K562 (cell line): ENCODE results near the gene POLA1. TPM values are rescaled to one million over a fixed set of nuclear protein-coding genes. Genes with fewer than 3 reads are reported as not detected.

ENCODE experiments used
- HINFP ChIP-seq: fragments of 450-650 bp; conservative IDR thresholded peaks from 2 replicates; pipeline ENCODE4 v1.6.1; 2016; ENCODE audit warnings: missing genetic modification characterization, low read depth, mild to moderate bottlenecking, control low read depth, missing compliant biosample characterization
- IRF1 ChIP-seq: sonication (generic); formaldehyde crosslinking; IDR thresholded peaks from 2 replicates; pipeline ENCODE4 v1.8.0; 2022; ENCODE audit warnings: missing genetic modification reagents, mild to moderate bottlenecking, borderline replicate concordance
- OTX1 ChIP-seq: fragments of 450-650 bp; formaldehyde crosslinking; IDR thresholded peaks from 2 replicates; pipeline ENCODE4 v1.4.0; 2022; ENCODE audit warnings: mild to moderate bottlenecking
- RFX5 ChIP-seq: IDR thresholded peaks from 2 replicates; pipeline ENCODE4 v1.6.1; 2011; ENCODE audit warnings: low read depth, mild to moderate bottlenecking, improper control_type of control experiment, low read length
- SMARCC2 ChIP-seq: fragments of 450-650 bp; IDR thresholded peaks from 2 replicates; pipeline ENCODE4 v1.6.1; 2017; ENCODE audit warnings: antibody characterized with exemption, moderate library complexity, mild to moderate bottlenecking, low read depth
- XRCC4 ChIP-seq: IDR thresholded peaks from one replicate; pipeline ENCODE4 v1.6.1; 2011; ENCODE audit not compliant: insufficient read depth, insufficient read length; ENCODE audit errors: extremely low read depth
- ZNF740 ChIP-seq, 3 experiments: fragments of 200-800 bp in 1 of 3; sonication (Bioruptor generic) in 1 of 3; sonication (generic) in 1 of 3; formaldehyde crosslinking in 1 of 3; IDR thresholded peaks; 2 replicates each; pipeline versions ENCODE4 v1.6.1 to v1.8.0; 2016 to 2022; ENCODE audit warnings: mild to moderate bottlenecking in 2 of 3, missing compliant biosample characterization in 2 of 3, missing genetic modification characterization in 2 of 3, missing genetic modification reagents in 1 of 3
- polyA plus RNA-seq, 8 experiments: library from polyadenylated mRNA; depleted of rRNA in 4 of 8; stranded (reverse) in 5 of 8; unstranded in 3 of 8; fragments of >200 nt; fragmentation: Nextera tagmentation in 2 of 8; fragmentation: Illumina TruSeq in 1 of 8; extraction: Ambion mirVana in 2 of 8; extraction: Trizol in 1 of 8; gene quantifications; 2 replicates each; pipeline versions ENCODE4 v1.2.1 to v1.2.3, GENCODE V29; 2011 to 2014; ENCODE audit warnings: inconsistent platforms in 1 of 8, missing spikeins in 1 of 8
- total RNA-seq, 7 experiments: library from RNA; depleted of rRNA in 6 of 7; stranded (reverse); fragments of >200 nt in 6 of 7; fragmentation: Illumina TruSeq in 2 of 7; extraction: Trizol in 2 of 7; gene quantifications; 2 replicates each; pipeline versions ENCODE4 v1.2.1 to v1.2.3, GENCODE V29; 2011 to 2021; ENCODE audit warnings: low replicate concordance in 1 of 7

Gene POLA1
- total and polyA plus RNA-seq, 9 of the 15 experiments (the other 6 are each of a cell fraction or from before 2014, with no cell fraction given) = 8.6 to 48.4 (median 27.4) TPM

DNA sequence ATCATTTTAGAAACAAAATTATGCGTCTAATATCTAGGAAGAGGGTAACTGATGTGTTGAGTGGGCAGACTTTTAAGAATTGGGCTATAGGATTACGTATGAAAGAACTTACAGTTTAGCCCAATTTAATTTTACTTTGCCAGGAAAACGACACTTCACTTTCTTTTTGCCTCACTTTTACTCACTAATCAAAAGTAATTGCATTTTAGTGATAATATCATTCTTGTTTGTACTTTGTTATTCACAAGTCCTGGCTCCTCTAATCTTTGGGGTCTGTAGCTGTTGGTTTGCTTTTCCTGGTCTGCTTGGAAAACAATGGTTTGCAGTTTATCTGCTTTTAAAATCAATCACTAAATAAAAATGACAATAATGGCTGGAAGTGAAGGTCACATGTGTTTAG lies 325.0 kb downstream of the POLA1 start (continued):
- TF ChIP-seq HINFP (tag) (no peak), ZNF740 (CRISPR knock-in tag; IDR thresholded peaks at IDR 0.05) (no peak), ZNF740 (tag; IDR thresholded peaks at IDR 0.05) (no peak), OTX1 (CRISPR knock-in tag) (no peak), IRF1 (CRISPR knock-in tag) (no peak), XRCC4 (no peak), RFX5 (no peak), SMARCC2 (no peak)
